HCT116 (cell line): Measurements from ENCODE around the gene SHISAL1. TPM values are rescaled to one million over a fixed set of nuclear protein-coding genes. Genes with fewer than 3 reads are reported as not detected.

Experiments used
- ATAC-seq: fragments of 200-7000 bp; cut with Tn5 transposase; 2 replicates; pipeline ENCODE4 v1.9.1; 2020; ENCODE audit warnings: mild to moderate bottlenecking, moderate library complexity
- BruUV-seq: library from RNA; stranded (reverse); fragments of 400-500 nt; replicated peaks from 2 replicates; lab custom pipeline; 2021; lab: Mats Ljungman, UMichigan
- CTCF ChIA-PET: fragments of 300-600 bp; sonication (Branson Sonifier 250); formaldehyde crosslinking; loops from one replicate; lab custom pipeline; 2021; ENCODE audit warnings: antibody characterized with exemption; lab: Charles Lee
- POLR2A ChIA-PET: fragments of 300-600, 350-600 bp; sonication (Branson Sonifier 250); formaldehyde crosslinking; loops from one replicate; lab custom pipeline; 2021; ENCODE audit warnings: antibody characterized with exemption; lab: Charles Lee
- RAD21 ChIA-PET, 2 experiments: fragments of 300-600 bp; sonication (Branson Sonifier 250); formaldehyde crosslinking; loops; one replicate each; lab custom pipeline; 2023; ENCODE audit warnings: low total read pairs in 2 of 2; ENCODE audit not compliant: uncharacterized antibody in 2 of 2, unreplicated experiment in 2 of 2, low non-redundant PET in 1 of 2; lab: Charles Lee
- DNase-seq: peaks from one replicate; pipeline ENCODE4 v3.0.0-alpha.2; 2010; ENCODE audit warnings: low read depth, low spot score
- H2AFZ ChIP-seq: fragments of 200-600 bp; shearing (Covaris generic), sonication (generic); 2 replicates; pipeline ENCODE4 v1.6.1; 2017; ENCODE audit warnings: low read depth, mixed run types, mixed read lengths, antibody characterized with exemption, low read length; ENCODE audit not compliant: poor library complexity, severe bottlenecking
- H3K27ac ChIP-seq: 2 replicates; pipeline ENCODE4 v1.5.1; 2012; ENCODE audit warnings: low read depth, low read length
- H3K27me3 ChIP-seq: fragments of 200-600 bp; sonication (generic); 2 replicates; pipeline ENCODE4 v1.6.1; 2016; ENCODE audit warnings: mixed run types, low read length, mixed read lengths; ENCODE audit not compliant: insufficient read depth
- H3K36me3 ChIP-seq, 2 experiments: fragments of 200-500 bp in 1 of 2; fragments of 200-600 bp in 1 of 2; sonication (Bioruptor generic) in 1 of 2; sonication (generic) in 1 of 2; 2 replicates each; pipeline versions ENCODE4 v1.5.1 to v1.6.1; 2014 to 2016; ENCODE audit warnings: low read length in 2 of 2, inconsistent platforms in 1 of 2, mixed read lengths in 1 of 2, mixed run types in 1 of 2; ENCODE audit not compliant: insufficient read depth in 2 of 2, control insufficient read depth in 1 of 2
- H3K4me1 ChIP-seq, 2 experiments: fragments of 200-600 bp in 1 of 2; sonication (generic) in 1 of 2; 2 replicates each; pipeline versions ENCODE4 v1.5.1 to v1.6.1; 2012 to 2017; ENCODE audit warnings: low read length in 2 of 2, inconsistent platforms in 1 of 2, mild to moderate bottlenecking in 1 of 2, mixed read lengths in 1 of 2, mixed run types in 1 of 2, moderate library complexity in 1 of 2; ENCODE audit not compliant: insufficient read depth in 2 of 2, control insufficient read depth in 1 of 2
- H3K4me2 ChIP-seq: fragments of 200-600 bp; sonication (generic); 2 replicates; pipeline ENCODE4 v1.6.1; 2017; ENCODE audit warnings: mixed run types, low read length, mixed read lengths
- H3K4me3 ChIP-seq, 2 experiments: fragments of 200-600 bp in 1 of 2; sonication (generic) in 1 of 2; replicated peaks in 1 of 2; 2 replicates each; pipeline ENCODE4 v1.5.1; 2011 to 2016; ENCODE audit warnings: low read length in 2 of 2, control low read depth in 1 of 2, low read depth in 1 of 2, mild to moderate bottlenecking in 1 of 2, mixed read lengths in 1 of 2, mixed run types in 1 of 2
- H3K79me2 ChIP-seq: fragments of 200-600 bp; sonication (generic); 2 replicates; pipeline ENCODE4 v1.6.1; 2017; ENCODE audit warnings: mild to moderate bottlenecking, mixed run types, low read length, moderate library complexity, mixed read lengths; ENCODE audit not compliant: insufficient read depth
- H3K9ac ChIP-seq: fragments of 200-600 bp; sonication (generic); 2 replicates; pipeline ENCODE4 v1.6.1; 2016; ENCODE audit warnings: low read length, mixed read lengths
- H3K9me2 ChIP-seq: fragments of 200-600 bp; sonication (generic), shearing (Covaris generic); 2 replicates; pipeline ENCODE4 v1.6.1; 2017; ENCODE audit warnings: mixed run types, mild to moderate bottlenecking, moderate library complexity; ENCODE audit not compliant: insufficient read depth
- H3K9me3 ChIP-seq, 2 experiments: fragments of 200-500 bp in 1 of 2; fragments of 200-600 bp in 1 of 2; sonication (Bioruptor generic) in 1 of 2; sonication (generic) in 1 of 2; 2 replicates each; pipeline ENCODE4 v1.6.1; 2014 to 2017; ENCODE audit warnings: low read length in 2 of 2, mixed read lengths in 2 of 2, inconsistent platforms in 1 of 2, low read depth in 1 of 2, mild to moderate bottlenecking in 1 of 2, mixed run types in 1 of 2, moderate library complexity in 1 of 2; ENCODE audit not compliant: control insufficient read depth in 1 of 2, insufficient read depth in 1 of 2
- H4K20me1 ChIP-seq: fragments of 200-600 bp; sonication (generic), shearing (Covaris generic); 2 replicates; pipeline ENCODE4 v1.6.1; 2017; ENCODE audit warnings: mixed run types, mild to moderate bottlenecking, moderate library complexity; ENCODE audit not compliant: insufficient read depth
- CEBPB ChIP-seq: IDR thresholded peaks from 2 replicates; pipeline ENCODE4 v1.6.1; 2012; ENCODE audit warnings: low read depth
- EGR1 ChIP-seq: IDR thresholded peaks from 2 replicates; pipeline ENCODE4 v1.6.1; 2012; ENCODE audit warnings: low read depth
- ELF1 ChIP-seq: IDR thresholded peaks from 2 replicates; pipeline ENCODE4 v1.6.1; 2012; ENCODE audit warnings: low read depth, borderline replicate concordance
- EZH2 ChIP-seq: fragments of 200-600 bp; sonication (generic); IDR thresholded peaks from 2 replicates; pipeline ENCODE4 v1.6.1; 2017; ENCODE audit warnings: antibody characterized with exemption, mixed run types
- EZH2phosphoT487 ChIP-seq: fragments of 200-600 bp; IDR thresholded peaks from 2 replicates; pipeline ENCODE4 v1.6.1; 2018; ENCODE audit warnings: antibody characterized with exemption, borderline replicate concordance
- FOSL1 ChIP-seq: IDR thresholded peaks from 2 replicates; pipeline ENCODE4 v1.6.1; 2012; ENCODE audit warnings: low read depth
- JUND ChIP-seq: IDR thresholded peaks from 2 replicates; pipeline ENCODE4 v1.6.1; 2012
- POLR2AphosphoS5 ChIP-seq: IDR thresholded peaks from 2 replicates; pipeline ENCODE4 v1.6.1; 2011; ENCODE audit warnings: mild to moderate bottlenecking, low read depth, low read length, moderate library complexity
- SP1 ChIP-seq: IDR thresholded peaks from 2 replicates; pipeline ENCODE4 v1.6.1; 2012; ENCODE audit warnings: low read depth
- TCF7L2 ChIP-seq: IDR thresholded peaks from 2 replicates; pipeline ENCODE4 v1.7.0; 2011; ENCODE audit warnings: borderline replicate concordance, inconsistent platforms; ENCODE audit not compliant: insufficient read depth, insufficient read length; ENCODE audit errors: extremely low read depth
- YY1 ChIP-seq: IDR thresholded peaks from 2 replicates; pipeline ENCODE4 v1.6.1; 2011; ENCODE audit warnings: low read length, low read depth, moderate library complexity, mild to moderate bottlenecking; ENCODE audit not compliant: insufficient replicate concordance; ENCODE audit errors: extremely low read depth
- ZFX ChIP-seq: fragments of 450-650 bp; IDR thresholded peaks from 2 replicates; pipeline ENCODE4 v1.6.1; 2017
- ZNF274 ChIP-seq: fragments of 200-500 bp; sonication (Bioruptor generic); IDR thresholded peaks from 2 replicates; pipeline ENCODE4 v1.6.1; 2014; ENCODE audit warnings: mild to moderate bottlenecking, low read depth, low read length, inconsistent platforms
- intact Hi-C: fragments of 100-400 bp; cut with micrococcal nuclease; formaldehyde crosslinking; loops from 2 replicates; pipeline ENCODE4 v1.10.0; 2022
- total RNA-seq: library from RNA; stranded (reverse); gene quantifications from one replicate; pipeline ENCODE4 v1.2.1, GENCODE V29; 2021; ENCODE audit not compliant: unreplicated experiment
- TF ChIP-seq, protein P1 (sequence below): IDR thresholded peaks from 2 replicates; pipeline ENCODE4 v1.6.1; 2012; ENCODE audit warnings: low read depth
- TF ChIP-seq, protein P2 (sequence below): IDR thresholded peaks from 2 replicates; pipeline ENCODE4 v1.6.1; 2011; ENCODE audit warnings: mild to moderate bottlenecking, low read length, moderate library complexity; ENCODE audit not compliant: insufficient replicate concordance; ENCODE audit errors: extremely low read depth
- TF ChIP-seq, protein P3 (sequence below): IDR thresholded peaks from 2 replicates; pipeline ENCODE4 v1.6.1; 2012

The SHISAL1 gene
- total RNA-seq, 1 experiment from 2014 or later = not detected

DNA sequence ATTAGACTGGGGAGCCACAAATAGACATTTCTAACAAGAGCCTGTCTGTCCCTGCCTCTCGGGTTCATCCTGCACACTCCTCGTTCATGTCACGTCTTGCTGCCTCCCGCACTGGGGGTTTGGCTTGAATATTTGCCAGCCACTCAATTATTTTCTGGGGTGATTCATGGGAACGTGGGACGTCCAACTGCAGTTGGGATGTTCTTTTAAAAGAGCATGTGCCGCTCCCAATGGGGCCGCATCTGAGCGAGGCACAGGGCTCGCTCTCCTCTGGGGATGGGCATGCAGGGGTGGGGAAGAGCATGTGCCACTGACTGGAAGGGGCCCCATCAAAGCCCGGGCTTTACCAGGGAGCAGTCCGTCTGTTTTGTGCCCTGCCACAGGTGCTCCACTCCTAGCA is 88.6 kb downstream of the SHISAL1 start:
- CTCF ChIA-PET = no interaction called here
- Histone ChIP-seq H3K27ac (no peak overlapping the region), H4K20me1 (no peaks in the 10 kb centered on the region), H3K4me1 (no peaks in the 10 kb centered on the region), H3K4me2 (no peak overlapping the region), H3K9me3 (peaks cover 0 to 7% of the 10 kb centered on the region in 2 experiments; a peak in 1 of 4 replicates), H3K36me3 (no peaks in the 10 kb centered on the region), H3K9ac (no peak overlapping the region), H3K27me3 (peaks cover 4% of the 10 kb centered on the region; the same call in 1 of the 2 replicates), H3K4me3 (no peak overlapping the region), H3K9me2 (no peaks in the 10 kb centered on the region), H2AFZ (no peak overlapping the region), H3K79me2 (no peaks in the 10 kb centered on the region)
- POLR2A ChIA-PET = no interaction called here
- TF ChIP-seq SP1 = no peak
- TF ChIP-seq EZH2 = no peak
- no peak for TF ChIP-seq YY1
- TF ChIP-seq, protein P1, sequence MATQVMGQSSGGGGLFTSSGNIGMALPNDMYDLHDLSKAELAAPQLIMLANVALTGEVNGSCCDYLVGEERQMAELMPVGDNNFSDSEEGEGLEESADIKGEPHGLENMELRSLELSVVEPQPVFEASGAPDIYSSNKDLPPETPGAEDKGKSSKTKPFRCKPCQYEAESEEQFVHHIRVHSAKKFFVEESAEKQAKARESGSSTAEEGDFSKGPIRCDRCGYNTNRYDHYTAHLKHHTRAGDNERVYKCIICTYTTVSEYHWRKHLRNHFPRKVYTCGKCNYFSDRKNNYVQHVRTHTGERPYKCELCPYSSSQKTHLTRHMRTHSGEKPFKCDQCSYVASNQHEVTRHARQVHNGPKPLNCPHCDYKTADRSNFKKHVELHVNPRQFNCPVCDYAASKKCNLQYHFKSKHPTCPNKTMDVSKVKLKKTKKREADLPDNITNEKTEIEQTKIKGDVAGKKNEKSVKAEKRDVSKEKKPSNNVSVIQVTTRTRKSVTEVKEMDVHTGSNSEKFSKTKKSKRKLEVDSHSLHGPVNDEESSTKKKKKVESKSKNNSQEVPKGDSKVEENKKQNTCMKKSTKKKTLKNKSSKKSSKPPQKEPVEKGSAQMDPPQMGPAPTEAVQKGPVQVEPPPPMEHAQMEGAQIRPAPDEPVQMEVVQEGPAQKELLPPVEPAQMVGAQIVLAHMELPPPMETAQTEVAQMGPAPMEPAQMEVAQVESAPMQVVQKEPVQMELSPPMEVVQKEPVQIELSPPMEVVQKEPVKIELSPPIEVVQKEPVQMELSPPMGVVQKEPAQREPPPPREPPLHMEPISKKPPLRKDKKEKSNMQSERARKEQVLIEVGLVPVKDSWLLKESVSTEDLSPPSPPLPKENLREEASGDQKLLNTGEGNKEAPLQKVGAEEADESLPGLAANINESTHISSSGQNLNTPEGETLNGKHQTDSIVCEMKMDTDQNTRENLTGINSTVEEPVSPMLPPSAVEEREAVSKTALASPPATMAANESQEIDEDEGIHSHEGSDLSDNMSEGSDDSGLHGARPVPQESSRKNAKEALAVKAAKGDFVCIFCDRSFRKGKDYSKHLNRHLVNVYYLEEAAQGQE = no peak
- TF ChIP-seq TCF7L2 = no peak
- TF ChIP-seq CEBPB = no peak
- no peak for TF ChIP-seq POLR2AphosphoS5
- TF ChIP-seq EZH2phosphoT487 = no peak
- TF ChIP-seq ZFX = no peak
- no peak for TF ChIP-seq EGR1
- no peak for TF ChIP-seq ELF1
- TF ChIP-seq ZNF274 = no peak
- TF ChIP-seq, protein P2, sequence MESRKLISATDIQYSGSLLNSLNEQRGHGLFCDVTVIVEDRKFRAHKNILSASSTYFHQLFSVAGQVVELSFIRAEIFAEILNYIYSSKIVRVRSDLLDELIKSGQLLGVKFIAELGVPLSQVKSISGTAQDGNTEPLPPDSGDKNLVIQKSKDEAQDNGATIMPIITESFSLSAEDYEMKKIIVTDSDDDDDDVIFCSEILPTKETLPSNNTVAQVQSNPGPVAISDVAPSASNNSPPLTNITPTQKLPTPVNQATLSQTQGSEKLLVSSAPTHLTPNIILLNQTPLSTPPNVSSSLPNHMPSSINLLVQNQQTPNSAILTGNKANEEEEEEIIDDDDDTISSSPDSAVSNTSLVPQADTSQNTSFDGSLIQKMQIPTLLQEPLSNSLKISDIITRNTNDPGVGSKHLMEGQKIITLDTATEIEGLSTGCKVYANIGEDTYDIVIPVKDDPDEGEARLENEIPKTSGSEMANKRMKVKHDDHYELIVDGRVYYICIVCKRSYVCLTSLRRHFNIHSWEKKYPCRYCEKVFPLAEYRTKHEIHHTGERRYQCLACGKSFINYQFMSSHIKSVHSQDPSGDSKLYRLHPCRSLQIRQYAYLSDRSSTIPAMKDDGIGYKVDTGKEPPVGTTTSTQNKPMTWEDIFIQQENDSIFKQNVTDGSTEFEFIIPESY = no peak
- no peak for TF ChIP-seq JUND
- TF ChIP-seq FOSL1 = no peak
- TF ChIP-seq, protein P3, sequence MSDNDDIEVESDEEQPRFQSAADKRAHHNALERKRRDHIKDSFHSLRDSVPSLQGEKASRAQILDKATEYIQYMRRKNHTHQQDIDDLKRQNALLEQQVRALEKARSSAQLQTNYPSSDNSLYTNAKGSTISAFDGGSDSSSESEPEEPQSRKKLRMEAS = no peak
- DNase-seq (no peak), ATAC-seq (no peak)
- intact Hi-C loops = no loop called here
- RAD21 ChIA-PET = no interaction called here
- no TSS peak for BruUV-seq
